HepG2 (cell line): ENCODE results near the gene SUOX. TPM values are rescaled to one million over a fixed set of nuclear protein-coding genes. Genes with fewer than 3 reads are reported as not detected.

ENCODE experiments used
- CHCHD3 ChIP-seq: sonication (generic); formaldehyde crosslinking; IDR thresholded peaks from 2 replicates; pipeline ENCODE4 v1.8.0; 2022; ENCODE audit warnings: mild to moderate bottlenecking, missing genetic modification reagents, moderate library complexity
- IRF2 ChIP-seq: IDR thresholded peaks from 2 replicates; pipeline ENCODE4 v1.6.1; 2018; ENCODE audit warnings: missing genetic modification reagents, missing compliant biosample characterization
- NFE2L1 ChIP-seq: sonication (generic); formaldehyde crosslinking; IDR thresholded peaks from 2 replicates; pipeline ENCODE4 v1.4.0; 2020; ENCODE audit warnings: missing genetic modification reagents, mild to moderate bottlenecking, borderline replicate concordance
- NONO ChIP-seq, 2 experiments: fragments of 450-650 bp in 1 of 2; sonication (generic) in 1 of 2; formaldehyde crosslinking in 1 of 2; IDR thresholded peaks in 1 of 2; conservative IDR thresholded peaks in 1 of 2; 2 replicates each; pipeline versions ENCODE4 v1.6.1 to v1.8.0; 2017 to 2022; ENCODE audit warnings: mild to moderate bottlenecking in 1 of 2, missing genetic modification reagents in 1 of 2, moderate library complexity in 1 of 2
- PCBP1 ChIP-seq: fragments of 200-400 bp; formaldehyde crosslinking; IDR thresholded peaks from 2 replicates; pipeline ENCODE4 v1.6.1; 2017; ENCODE audit warnings: mild to moderate bottlenecking, low read depth, low read length, borderline replicate concordance
- SOX5 ChIP-seq: IDR thresholded peaks from 2 replicates; pipeline ENCODE4 v1.6.1; 2016; ENCODE audit warnings: borderline replicate concordance
- TCF7 ChIP-seq: sonication (generic); IDR thresholded peaks from 2 replicates; pipeline ENCODE4 v1.6.1; 2016; ENCODE audit warnings: antibody characterized with exemption, low read depth
- TEAD3 ChIP-seq: optimal IDR thresholded peaks from 2 replicates; pipeline ENCODE3; 2016; ENCODE audit warnings: borderline replicate concordance
- ZMYM2 ChIP-seq: sonication (generic); formaldehyde crosslinking; IDR thresholded peaks from 2 replicates; pipeline ENCODE4 v1.8.0; 2022; ENCODE audit warnings: mild to moderate bottlenecking, missing genetic modification reagents
- ZNF12 ChIP-seq: sonication (generic); formaldehyde crosslinking; IDR thresholded peaks from 2 replicates; pipeline ENCODE4 v1.5.0; 2020; ENCODE audit warnings: missing genetic modification reagents
- ZNF589 ChIP-seq: sonication (generic); formaldehyde crosslinking; conservative IDR thresholded peaks from 2 replicates; pipeline ENCODE4 v1.8.0; 2022; ENCODE audit warnings: mild to moderate bottlenecking, moderate library complexity, missing genetic modification reagents
- polyA plus RNA-seq, 8 experiments: library from polyadenylated mRNA; depleted of rRNA in 3 of 8; stranded (reverse) in 7 of 8; unstranded in 1 of 8; fragments of >200 nt; fragmentation: Illumina TruSeq in 4 of 8; extraction: Trizol in 4 of 8; gene quantifications; 2 replicates each; pipeline versions ENCODE4 v1.2.1 to v1.2.3, GENCODE V29; 2011 to 2016; ENCODE audit warnings: low read depth in 4 of 8, missing spikeins in 1 of 8, mixed read lengths in 1 of 8; ENCODE audit not compliant: insufficient read depth in 1 of 8
- total RNA-seq, 5 experiments: library from RNA; depleted of rRNA; stranded (reverse); fragments of >200 nt; fragmentation: Illumina TruSeq; extraction: Trizol; gene quantifications; 2 replicates each; pipeline ENCODE4 v1.2.3, GENCODE V29; 2016; ENCODE audit warnings: low read depth in 1 of 5
- TF ChIP-seq, protein P1 (sequence below), 2 experiments: fragments of 450-650 bp in 1 of 2; sonication (generic) in 1 of 2; formaldehyde crosslinking in 1 of 2; IDR thresholded peaks; 2 replicates each; pipeline versions ENCODE4 v1.6.1 to v1.8.0; 2016 to 2022; ENCODE audit warnings: antibody characterized with exemption in 1 of 2, mild to moderate bottlenecking in 1 of 2, missing genetic modification reagents in 1 of 2
- TF ChIP-seq, protein P2 (sequence below): IDR thresholded peaks from 2 replicates; pipeline ENCODE4 v1.6.1; 2016; ENCODE audit warnings: low read depth, missing genetic modification reagents, missing compliant biosample characterization
- TF ChIP-seq, protein P3 (sequence below): sonication (generic); formaldehyde crosslinking; IDR thresholded peaks from 2 replicates; pipeline ENCODE4 v1.5.0; 2020; ENCODE audit warnings: mild to moderate bottlenecking, missing genetic modification reagents

SUOX gene
- total and polyA plus RNA-seq, 2 of the 13 experiments (the other 11 are each of a cell fraction or from before 2014, with no cell fraction given) = 23.9 to 25.9 TPM

DNA sequence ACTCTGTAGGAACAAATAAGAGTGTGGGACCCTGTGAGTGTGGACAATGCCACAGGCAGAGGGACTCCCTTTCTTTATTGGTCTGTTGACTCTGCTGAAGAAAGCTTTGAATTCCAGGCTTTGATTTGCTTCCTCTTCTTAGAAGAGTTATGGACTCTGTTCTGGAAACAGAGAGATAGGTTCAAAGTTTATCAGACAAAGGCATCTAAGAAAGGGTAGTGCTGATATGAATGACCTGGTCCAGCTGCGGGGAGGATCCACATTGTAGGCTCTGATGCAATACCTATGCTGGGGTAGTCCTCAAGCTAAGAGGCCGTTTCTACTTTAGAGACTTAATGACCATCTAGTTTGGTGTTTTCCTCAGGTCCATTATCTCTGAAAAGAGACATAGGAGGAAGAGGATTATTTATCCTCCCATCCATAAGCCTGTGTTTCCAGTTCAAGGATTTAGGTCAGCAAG, 13.1 kb downstream of the SUOX start (continued):
- TF ChIP-seq, protein P1, sequence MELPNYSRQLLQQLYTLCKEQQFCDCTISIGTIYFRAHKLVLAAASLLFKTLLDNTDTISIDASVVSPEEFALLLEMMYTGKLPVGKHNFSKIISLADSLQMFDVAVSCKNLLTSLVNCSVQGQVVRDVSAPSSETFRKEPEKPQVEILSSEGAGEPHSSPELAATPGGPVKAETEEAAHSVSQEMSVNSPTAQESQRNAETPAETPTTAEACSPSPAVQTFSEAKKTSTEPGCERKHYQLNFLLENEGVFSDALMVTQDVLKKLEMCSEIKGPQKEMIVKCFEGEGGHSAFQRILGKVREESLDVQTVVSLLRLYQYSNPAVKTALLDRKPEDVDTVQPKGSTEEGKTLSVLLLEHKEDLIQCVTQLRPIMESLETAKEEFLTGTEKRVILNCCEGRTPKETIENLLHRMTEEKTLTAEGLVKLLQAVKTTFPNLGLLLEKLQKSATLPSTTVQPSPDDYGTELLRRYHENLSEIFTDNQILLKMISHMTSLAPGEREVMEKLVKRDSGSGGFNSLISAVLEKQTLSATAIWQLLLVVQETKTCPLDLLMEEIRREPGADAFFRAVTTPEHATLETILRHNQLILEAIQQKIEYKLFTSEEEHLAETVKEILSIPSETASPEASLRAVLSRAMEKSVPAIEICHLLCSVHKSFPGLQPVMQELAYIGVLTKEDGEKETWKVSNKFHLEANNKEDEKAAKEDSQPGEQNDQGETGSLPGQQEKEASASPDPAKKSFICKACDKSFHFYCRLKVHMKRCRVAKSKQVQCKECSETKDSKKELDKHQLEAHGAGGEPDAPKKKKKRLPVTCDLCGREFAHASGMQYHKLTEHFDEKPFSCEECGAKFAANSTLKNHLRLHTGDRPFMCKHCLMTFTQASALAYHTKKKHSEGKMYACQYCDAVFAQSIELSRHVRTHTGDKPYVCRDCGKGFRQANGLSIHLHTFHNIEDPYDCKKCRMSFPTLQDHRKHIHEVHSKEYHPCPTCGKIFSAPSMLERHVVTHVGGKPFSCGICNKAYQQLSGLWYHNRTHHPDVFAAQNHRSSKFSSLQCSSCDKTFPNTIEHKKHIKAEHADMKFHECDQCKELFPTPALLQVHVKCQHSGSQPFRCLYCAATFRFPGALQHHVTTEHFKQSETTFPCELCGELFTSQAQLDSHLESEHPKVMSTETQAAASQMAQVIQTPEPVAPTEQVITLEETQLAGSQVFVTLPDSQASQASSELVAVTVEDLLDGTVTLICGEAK (IDR thresholded peaks at IDR 0.05) = no peak
- TF ChIP-seq, protein P1 (CRISPR knock-in tag; IDR thresholded peaks at IDR 0.05) = no peak
- TF ChIP-seq, protein P2, sequence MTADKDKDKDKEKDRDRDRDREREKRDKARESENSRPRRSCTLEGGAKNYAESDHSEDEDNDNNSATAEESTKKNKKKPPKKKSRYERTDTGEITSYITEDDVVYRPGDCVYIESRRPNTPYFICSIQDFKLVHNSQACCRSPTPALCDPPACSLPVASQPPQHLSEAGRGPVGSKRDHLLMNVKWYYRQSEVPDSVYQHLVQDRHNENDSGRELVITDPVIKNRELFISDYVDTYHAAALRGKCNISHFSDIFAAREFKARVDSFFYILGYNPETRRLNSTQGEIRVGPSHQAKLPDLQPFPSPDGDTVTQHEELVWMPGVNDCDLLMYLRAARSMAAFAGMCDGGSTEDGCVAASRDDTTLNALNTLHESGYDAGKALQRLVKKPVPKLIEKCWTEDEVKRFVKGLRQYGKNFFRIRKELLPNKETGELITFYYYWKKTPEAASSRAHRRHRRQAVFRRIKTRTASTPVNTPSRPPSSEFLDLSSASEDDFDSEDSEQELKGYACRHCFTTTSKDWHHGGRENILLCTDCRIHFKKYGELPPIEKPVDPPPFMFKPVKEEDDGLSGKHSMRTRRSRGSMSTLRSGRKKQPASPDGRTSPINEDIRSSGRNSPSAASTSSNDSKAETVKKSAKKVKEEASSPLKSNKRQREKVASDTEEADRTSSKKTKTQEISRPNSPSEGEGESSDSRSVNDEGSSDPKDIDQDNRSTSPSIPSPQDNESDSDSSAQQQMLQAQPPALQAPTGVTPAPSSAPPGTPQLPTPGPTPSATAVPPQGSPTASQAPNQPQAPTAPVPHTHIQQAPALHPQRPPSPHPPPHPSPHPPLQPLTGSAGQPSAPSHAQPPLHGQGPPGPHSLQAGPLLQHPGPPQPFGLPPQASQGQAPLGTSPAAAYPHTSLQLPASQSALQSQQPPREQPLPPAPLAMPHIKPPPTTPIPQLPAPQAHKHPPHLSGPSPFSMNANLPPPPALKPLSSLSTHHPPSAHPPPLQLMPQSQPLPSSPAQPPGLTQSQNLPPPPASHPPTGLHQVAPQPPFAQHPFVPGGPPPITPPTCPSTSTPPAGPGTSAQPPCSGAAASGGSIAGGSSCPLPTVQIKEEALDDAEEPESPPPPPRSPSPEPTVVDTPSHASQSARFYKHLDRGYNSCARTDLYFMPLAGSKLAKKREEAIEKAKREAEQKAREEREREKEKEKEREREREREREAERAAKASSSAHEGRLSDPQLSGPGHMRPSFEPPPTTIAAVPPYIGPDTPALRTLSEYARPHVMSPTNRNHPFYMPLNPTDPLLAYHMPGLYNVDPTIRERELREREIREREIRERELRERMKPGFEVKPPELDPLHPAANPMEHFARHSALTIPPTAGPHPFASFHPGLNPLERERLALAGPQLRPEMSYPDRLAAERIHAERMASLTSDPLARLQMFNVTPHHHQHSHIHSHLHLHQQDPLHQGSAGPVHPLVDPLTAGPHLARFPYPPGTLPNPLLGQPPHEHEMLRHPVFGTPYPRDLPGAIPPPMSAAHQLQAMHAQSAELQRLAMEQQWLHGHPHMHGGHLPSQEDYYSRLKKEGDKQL (CRISPR knock-in tag) = 0 out of 2 replicates have a peak, but pooled peaks have one; percentile 17
- peak; percentile 83 for TF ChIP-seq TEAD3 (CRISPR knock-in tag)
- peak; percentile 92 for TF ChIP-seq SOX5 (CRISPR knock-in tag)
- no peak for TF ChIP-seq CHCHD3 (CRISPR knock-in tag)
- TF ChIP-seq, protein P3, sequence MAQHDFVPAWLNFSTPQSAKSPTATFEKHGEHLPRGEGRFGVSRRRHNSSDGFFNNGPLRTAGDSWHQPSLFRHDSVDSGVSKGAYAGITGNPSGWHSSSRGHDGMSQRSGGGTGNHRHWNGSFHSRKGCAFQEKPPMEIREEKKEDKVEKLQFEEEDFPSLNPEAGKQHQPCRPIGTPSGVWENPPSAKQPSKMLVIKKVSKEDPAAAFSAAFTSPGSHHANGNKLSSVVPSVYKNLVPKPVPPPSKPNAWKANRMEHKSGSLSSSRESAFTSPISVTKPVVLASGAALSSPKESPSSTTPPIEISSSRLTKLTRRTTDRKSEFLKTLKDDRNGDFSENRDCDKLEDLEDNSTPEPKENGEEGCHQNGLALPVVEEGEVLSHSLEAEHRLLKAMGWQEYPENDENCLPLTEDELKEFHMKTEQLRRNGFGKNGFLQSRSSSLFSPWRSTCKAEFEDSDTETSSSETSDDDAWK (CRISPR knock-in tag) = no peak
- TF ChIP-seq IRF2 = peak; percentile 59; the same call in 1 of the 2 replicates
- no peak for TF ChIP-seq NONO (IDR thresholded peaks at IDR 0.05)
- no peak for TF ChIP-seq NONO (CRISPR knock-in tag; conservative IDR thresholded peaks at IDR 0.05)
- TF ChIP-seq PCBP1 = no peak
- TF ChIP-seq ZMYM2 (CRISPR knock-in tag) = peak; percentile 63; the same call in 1 of the 2 replicates
- peak; percentile 25; the same call in 1 of the 2 replicates for TF ChIP-seq ZNF12 (CRISPR knock-in tag)
- TF ChIP-seq TCF7 = peak; percentile 85
- no peak for TF ChIP-seq ZNF589
- TF ChIP-seq NFE2L1 (CRISPR knock-in tag) = no peak
